NCI-H524 treated with DMSO at 0.1 percent for 48 hours (cell line): ENCODE results near the gene SERINC2.

Experiments
- DNase-seq: peaks from one replicate; lab custom pipeline; 2025; lab: John Stamatoyannopoulos, UW

The SERINC2 gene

DNA sequence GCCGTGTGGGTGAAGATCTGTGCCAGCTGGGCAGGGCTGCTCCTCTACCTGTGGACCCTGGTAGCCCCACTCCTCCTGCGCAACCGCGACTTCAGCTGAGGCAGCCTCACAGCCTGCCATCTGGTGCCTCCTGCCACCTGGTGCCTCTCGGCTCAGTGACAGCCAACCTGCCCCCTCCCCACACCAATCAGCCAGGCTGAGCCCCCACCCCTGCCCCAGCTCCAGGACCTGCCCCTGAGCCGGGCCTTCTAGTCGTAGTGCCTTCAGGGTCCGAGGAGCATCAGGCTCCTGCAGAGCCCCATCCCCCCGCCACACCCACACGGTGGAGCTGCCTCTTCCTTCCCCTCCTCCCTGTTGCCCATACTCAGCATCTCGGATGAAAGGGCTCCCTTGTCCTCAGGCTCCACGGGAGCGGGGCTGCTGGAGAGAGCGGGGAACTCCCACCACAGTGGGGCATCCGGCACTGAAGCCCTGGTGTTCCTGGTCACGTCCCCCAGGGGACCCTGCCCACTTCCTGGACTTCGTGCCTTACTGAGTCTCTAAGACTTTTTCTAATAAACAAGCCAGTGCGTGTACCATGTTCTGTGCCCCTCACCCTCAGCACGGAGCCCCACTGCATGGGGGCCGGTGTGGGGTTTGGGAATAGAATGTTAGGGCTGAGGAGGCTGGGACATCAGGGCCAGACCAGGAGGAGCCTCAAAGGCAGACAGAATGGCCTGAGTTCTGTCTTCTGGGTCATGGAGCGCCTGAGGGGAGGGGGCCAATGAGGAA lies 21.3 kb downstream of the SERINC2 start:
- peak; percentile 21 for DNase-seq

DNA sequence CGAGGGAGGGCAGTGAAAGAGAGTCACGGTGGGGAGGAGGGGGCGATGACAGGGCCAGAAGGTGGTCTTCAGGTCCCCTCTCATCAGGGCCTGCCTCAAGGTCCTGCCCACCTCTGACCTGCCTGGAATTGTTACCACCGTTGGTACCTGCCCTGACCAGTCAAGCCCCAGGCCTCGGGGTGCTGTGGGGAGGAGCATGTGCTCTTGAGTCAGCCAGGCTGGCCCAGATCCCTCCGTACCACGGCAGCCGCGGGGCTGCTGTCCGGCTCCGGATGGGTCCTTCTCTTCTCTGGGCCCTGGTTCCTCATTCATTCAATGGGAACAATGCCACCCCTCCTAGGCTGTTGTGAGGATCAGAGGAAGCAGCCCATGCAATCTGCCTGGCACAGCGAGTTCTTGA lies 22.0 kb downstream of the SERINC2 start:
- no peak for DNase-seq

DNA sequence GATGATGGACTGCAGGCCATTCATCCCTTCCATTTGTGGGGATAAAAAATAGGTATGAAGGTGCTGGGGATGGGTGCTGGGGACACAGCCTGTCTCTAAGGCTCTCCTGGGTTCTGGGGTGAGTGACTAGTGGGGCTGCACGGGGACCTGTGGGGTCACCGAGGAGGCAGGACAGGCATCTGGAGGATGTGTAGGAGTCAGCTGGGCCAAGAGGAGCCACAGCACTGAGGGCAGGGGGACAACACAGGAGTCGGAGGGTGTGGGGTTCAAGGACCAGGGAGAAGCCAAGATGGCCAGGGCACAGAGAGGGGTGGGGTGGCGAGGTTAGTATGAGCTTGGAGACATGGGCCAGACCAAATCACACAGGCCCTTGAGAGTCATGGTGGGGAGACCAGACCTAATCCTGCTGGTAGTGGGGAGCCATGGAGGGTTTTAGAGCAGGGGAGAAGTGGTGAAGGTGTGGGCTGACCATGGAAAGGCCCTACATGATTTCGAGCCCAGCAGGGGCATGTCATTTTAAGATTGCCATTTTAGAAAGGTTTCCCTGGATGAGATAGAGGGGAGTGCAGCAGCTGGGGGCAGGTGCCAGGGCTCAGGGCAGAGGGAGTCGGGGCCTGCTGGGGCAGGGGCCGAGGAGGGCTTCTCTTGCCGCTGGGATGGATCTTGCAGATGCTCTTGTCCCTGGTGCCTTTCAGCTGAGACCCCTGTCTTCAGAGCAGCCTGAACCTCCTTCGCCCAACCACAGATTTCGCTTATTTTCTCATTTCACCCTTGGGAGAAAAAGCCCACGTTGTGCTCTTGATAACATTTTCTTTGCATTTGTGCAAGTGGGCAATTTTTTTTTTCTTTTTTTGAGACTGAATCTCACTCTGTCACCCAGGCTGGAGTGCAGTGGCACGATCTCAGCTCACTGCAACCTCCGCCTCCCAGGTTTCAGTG lies 22.7 kb downstream of the SERINC2 start:
- DNase-seq: no peak

DNA sequence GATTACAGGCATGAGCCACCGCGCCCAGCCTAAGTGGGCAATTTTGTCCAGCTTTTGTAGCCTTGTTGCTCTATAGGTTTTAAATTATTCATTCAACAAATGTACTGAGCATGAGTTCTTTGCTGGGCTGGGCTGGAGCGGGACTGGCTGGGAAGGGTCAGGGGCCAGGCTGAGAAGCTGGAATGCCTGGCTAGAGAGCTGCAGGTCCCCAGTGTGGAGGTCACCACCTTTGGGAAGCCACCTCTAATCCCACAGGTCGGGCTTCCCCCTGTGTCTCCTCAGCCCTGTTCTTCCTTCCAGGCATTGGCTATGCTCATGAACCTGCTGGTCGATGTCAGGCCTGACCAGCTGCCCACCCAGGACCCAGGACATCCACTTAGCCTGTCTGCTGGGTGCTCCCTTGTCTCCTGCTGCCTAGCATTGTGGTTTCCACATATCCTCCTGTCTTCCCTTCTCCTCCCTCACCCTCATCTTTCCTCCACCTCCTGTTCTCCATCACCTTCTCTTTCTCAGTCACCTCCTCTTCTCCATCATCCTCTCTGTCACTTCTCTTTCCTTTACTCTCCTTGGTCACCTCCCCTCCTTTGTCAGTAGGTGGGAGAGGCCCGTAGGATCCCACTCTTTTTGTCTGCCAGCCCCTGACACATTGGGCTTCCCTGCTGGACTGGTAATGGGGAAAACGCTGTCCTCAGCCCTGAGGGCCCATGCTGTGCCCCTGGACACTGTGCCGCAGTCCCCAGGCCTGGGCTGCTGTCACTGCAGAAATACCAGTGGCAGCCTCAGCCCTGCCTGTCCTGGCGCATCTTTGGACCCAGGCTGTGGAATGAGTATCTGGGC lies 23.8 kb downstream of the SERINC2 start:
- DNase-seq: no peak

DNA sequence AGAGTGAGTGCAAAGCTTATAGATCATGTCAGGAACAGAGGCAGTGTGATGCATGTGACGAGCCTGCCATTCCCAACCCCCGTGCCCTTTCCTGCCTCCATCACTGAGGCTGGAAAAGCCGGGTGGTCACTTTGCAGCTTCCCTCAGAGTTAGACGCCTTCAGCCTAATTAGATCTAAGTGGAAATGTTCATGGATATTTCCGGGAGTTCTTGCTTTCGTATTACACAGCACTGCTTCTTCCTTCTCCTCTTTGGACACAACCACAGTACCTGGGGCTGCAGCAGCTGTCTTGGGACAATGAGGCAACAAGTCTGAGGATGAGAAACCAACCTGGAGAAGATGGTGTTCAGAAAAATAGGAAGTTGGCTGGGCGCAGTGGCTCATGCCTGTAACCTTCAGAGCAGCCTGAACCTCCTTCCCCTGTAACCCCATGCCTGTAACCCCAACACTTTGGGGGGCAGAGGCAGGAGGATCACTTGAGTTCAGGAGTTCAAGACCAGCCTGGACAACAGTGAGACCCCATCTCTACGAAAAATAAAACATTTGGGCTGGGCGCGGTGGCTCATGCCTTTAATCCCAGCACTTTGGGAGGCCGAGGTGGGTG lies 24.5 kb downstream of the SERINC2 start:
- no peak for DNase-seq

DNA sequence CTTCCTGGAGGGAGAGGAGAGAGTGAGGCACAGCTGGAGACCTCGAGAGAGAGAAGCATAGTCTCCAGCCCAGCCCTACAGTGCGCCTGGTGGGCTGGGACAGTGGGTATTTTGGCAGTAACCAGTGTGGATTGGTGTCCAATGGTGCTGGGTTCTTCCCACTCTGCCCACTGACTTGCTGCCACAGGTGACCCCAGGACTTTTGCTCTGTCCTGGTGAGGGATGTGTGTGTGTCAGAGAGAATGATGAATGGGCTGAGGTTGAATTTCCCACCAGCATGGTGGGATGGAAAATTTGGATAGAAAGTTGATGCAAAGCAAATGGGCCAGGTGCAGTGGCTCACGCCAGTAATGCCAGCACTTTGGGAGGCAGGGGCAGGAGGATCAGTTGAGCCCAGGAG lies 26.3 kb downstream of the SERINC2 start:
- no peak for DNase-seq

DNA sequence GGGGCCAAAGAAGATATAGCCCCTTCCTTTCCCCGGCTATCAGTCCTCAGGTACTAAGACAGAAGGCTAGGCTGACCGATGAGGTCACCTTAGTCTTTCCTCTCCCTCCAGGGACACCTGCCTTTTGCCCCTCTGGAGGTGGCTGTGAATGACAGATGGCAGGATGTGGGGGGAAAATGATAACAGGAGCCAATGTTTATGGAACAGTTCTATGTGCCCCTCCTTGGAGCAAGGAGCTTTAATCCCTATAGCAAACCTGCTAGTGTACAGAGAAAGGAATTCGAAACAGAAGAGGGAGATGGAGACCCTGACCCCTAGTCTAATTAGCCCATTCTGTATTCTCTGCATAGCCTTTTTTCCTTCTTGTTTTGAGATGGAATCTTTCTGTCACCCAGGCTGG lies 28.1 kb downstream of the SERINC2 start:
- DNase-seq: peak; percentile 28

DNA sequence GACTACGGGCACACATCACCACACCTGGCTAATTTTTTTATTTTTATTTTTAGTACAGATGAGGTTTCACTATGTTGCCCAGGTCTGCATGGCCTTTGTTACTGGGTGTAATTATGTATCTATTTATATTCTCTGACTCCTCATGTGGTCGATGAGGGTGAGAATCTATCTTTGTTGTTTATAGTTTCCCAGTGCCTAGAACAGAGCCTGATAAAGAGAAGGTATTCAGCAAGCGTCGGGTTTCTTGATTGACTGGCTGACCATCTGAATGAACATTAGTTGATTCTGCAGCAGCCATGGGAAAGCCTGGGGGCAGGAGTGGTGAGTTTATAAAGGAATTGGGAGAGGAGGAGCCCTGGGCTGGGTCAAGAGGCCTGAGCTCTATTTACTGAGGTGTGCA lies 28.5 kb downstream of the SERINC2 start:
- no peak for DNase-seq

DNA sequence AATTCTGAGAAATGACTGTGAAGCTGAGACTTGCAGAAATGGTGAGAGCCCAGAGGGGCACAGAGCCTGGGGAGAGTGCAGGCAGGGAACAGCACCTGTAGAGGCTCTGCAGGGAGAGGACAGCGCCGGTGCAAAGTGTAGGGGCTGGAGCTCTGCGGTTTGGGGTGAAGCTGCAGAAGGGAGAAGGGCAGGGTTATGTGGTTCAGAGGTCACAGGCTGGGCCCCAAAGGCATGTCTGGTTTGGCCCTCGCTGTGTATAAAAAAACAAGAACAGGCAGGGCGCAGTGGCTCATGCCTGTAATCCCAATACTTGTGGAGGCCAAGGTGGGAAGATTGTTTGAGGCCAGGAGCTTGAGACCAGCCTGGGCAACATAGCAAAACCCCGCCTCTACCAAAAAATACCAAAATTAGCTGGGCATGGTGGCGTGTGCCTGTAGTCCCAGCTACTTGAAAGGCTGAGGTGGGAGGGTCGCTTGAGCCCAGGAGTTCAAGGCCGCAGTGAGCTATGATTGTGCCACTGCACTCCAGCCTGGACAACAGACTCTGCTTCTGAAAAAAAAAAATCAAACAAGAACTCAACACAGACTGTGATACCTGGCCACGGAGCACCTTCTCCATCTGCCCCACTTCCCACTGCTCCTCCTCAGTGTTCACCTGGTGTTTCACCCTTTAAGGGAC lies 29.1 kb downstream of the SERINC2 start:
- no peak for DNase-seq

DNA sequence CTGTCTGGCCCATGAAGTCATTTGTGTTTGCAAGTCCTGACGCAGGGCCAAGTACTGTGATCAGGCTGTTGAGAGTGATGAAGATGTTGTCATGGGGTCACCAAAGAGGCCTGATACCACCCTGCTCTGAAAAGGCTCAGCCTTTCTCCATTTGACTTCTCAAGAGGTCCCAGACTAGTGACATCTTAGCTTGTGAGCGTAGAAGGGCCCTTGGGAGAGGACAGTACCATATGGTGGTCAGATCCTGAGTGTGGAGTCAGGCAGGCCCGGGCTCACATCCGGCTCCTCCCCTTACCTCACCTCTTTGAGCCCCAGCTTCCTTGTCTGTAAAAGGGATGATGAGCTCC lies 29.6 kb downstream of the SERINC2 start:
- DNase-seq: peak; percentile 29

DNA sequence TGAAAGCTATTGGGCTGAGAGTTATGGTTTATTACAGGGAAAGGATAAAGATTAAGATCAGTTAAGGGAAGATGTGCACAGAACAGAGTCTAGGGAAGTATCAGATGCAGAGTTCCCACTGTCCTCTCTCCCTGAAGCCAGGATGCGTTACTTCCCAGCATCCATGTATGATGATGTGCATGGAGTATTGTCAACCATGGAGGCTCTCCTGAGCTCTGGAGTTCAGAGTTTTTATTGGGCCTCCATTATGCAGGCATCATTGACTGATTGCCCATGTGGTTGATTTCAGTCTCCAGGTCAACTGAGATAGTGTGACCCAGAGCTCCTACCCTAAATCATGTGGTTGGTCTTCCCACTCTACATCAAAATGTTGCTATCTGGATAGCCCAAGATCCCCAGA lies 30.7 kb downstream of the SERINC2 start:
- DNase-seq: no peak

DNA sequence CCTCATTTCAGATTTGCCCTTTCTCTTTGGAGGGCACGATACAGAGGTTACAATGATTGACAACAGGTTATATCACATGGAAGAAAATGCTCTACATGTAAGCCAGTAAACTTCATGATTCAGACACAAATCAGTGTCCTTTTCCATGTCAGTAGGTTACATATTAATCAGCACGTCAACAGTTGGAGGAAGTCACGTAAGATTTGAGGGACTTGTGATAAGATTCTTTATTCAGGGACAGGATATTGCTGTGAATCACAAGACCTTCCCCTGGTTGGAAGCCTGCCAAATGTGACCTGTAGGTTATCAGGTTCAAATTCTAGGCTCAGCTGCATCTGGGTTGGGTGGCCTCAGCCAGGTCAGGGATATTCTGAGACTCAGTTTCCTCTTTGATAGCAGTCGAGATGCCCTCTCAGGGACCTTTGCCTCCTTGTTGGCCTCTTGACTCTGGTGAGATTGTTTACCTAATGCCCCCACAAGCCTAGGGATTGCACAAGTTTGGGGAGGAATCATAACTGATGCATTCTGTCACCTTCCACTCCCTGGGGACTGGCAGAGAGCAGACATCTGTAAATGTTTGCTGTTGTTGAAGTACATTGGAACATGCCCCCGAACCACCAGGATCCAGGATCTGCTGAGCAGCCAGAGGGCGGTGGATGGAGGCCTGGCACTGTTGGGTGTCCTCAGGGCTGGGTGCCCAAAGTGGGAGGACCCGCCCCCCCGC lies 31.9 kb downstream of the SERINC2 start:
- no peak for DNase-seq

DNA sequence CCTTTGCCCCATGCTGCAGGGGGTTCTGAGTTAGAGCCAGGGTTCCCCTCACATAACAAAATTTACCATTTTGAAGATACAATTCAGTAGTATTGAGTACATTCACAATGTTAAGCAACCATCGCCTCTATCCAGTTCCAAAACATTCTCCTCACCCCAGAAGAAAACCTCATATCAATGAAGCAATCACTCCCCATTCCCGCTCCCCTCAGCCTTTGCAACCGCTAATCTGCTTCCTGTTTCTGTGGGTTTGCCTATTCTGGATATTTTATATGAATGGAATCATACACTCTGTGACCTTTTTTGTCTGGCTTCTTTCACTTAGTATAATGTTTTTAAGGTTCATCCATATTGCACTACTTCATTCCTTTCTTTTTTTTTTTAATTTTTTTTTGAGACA lies 32.9 kb downstream of the SERINC2 start:
- no peak for DNase-seq

DNA sequence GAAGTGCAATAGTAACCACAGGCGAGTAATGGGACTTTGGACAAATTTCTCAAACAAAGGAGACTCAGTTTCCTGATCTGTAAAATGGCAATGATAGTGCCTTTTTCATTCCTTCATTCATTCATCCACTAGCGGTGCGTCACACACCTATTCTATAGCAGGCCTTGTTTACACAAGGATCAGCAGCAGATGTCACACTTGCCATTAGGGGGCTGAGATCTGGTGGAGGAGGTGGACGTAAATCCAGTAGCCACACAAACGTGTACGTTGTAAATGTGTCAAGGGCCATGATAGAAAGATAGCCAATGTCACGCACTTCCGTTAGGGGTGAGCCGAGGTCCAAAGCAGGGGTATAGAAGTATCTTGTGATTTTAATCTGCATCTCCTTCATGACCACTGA lies 34.2 kb downstream of the SERINC2 start:
- DNase-seq: peak; percentile 15

DNA sequence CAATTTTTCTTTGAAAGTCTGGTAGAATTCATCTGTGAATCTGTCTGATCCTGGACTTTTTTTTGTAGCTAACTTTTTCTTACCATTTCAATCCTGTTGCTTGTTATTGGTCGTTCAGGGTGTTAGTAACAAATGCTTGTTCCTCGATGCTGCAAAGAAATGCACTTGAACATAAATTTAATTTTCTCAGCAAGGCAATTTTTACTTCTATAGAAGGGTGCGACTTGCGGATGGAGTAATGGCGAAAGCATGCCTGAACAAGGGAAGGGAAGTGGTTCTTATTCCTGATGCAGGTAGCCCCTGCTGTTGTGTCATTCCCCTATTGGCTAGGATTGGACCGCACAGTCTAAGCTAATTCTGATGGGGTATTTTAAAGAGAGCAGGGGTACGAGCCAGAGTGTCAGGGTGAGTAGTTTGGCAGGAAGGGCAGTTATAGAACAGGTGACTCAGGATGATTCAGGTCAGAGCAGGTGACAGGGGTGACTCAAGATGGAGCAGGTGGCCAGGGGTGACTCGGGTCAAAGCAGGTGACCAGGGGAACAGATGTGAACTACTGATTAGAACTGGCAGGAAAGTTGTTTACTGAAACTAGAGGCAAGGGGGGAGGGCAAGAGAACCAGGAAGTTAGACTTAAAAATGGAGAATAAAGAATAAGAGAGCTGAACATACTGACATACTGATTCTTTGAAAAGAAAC lies 40.5 kb downstream of the SERINC2 start:
- no peak for DNase-seq

DNA sequence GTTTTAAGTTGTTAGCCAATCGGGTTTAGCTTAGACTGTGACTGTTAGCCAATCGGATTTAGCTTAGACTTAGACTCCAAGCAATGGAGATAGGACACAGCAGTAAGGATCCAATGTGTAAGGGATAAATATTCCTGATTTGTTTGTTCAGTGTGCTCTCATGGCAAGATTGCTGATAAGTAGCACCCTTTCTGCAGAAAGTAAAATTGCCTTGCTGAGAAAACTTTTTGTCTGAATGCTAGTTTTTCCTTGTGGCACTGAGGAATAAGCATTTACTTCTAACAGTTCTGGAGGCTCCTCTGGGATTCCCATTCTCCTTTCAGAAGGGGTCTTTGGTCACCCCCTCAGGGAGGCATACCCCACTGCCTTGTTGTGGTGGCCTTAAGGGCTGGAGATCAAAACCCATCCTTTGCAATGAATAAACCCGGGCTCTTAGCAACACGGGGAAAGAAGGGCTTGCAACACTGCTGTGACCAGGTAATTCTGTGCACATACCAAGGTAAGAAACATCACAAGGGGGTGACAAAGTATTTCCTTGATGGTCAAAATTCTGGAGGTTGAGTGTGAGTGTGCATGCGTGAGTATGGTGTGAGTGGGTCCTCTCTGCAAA lies 45.4 kb downstream of the SERINC2 start:
- no peak for DNase-seq

DNA sequence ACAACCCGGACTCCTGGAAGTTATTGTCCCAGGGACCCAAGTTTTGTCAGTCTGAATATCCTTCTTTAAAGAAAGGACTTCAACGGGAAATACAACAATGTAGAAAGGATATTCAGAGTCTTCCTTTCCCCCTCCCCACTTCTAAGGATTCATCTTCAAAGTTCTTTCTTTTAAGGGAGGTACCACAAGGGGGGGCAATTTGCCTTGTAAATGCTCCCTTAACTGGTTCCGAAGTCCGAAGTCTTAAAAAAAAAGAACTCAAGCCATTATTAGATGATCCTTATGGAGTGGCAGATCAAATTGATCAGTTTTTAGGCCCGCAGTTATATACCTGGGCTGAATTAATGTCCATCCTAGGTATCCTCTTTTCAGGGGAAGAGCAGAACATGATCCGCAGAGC lies 47.0 kb downstream of the SERINC2 start:
- no peak for DNase-seq

DNA sequence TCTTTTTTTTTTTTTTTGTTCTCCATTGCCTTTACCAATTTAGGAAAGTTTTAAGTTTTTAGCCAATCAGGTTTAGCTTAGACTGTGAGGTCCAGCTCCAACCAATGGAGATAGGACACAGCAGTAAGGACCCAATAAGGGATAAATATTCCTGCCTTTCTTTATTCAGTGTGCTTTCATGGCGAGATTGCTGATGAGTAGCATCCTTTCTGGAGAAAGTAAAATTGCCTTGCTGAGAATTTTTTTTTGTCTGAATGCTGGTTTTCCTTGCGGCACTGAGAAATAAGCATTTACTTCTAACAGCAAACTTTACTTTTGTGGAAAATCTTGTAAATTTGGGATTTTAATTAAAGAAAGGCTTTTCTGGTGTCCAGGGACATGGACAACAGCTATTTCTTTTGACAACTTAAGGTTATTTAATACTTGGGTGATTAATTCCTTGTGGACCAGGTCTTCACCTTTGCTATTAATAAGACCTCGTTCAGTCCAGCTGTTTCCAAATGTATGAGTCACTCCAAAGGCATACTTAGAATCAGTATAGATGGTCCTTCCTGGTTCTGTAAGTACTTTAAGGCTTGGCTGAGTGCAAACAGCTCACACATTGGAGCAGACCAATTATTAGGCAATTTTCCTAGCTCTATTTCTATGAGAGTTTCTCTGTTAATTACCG lies 54.1 kb downstream of the SERINC2 start:
- DNase-seq: no peak

DNA sequence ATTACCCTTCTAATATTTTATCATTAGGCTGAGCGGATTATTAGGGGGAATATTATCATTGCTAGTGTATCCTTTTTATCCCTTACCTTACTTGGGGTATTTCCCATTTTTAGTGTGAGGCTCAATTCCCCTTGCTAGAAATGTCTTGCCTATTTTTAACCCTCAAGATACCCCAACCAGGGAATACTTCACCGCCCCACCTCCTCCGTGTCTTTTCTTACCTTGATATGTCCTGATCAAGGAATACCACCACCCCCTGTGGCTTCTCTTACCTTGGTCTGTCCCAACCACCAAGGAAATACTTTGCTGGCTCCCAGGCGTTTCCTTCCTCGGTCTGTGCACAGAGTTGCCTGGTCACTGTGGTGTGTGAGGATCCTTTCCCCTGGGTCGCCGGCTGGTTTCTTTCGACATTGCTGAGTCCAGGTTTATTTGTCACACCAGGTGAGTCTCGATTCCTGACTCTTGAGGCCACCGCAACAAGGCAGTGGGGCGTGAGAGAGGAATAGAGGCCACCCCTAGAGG lies 57.8 kb downstream of the SERINC2 start:
- DNase-seq: no peak
